Left cardiac atrium (tissue), 4 donors: ENCODE results near the gene FBXW8. TPM values are rescaled to one million over a fixed set of nuclear protein-coding genes. Genes with fewer than 3 reads are reported as not detected.

Source experiments
- ATAC-seq, 2 donors: fragments of 200-7000 bp; cut with Tn5 transposase; one replicate each; pipeline ENCODE4 v1.9.1; 2020; ENCODE audit warnings: mild to moderate bottlenecking in 2 of 2, moderate library complexity in 2 of 2
- DNase-seq: peaks from one replicate; pipeline ENCODE4 v3.0.0-alpha.2; 2020
- intact Hi-C, 2 donors: fragments of 100-400 bp; cut with DNase I; formaldehyde crosslinking; loops; one replicate each; pipeline versions ENCODE4 v1.14.1 to v1.15.1; 2022 to 2023
- total RNA-seq, 2 donors: library from RNA; stranded (reverse); fragmentation: NEBNext Ultra II Directional; extraction: Animal tissue kit (Norgen Biotek cat#: 25700); gene quantifications; one replicate each; pipeline ENCODE4 v1.2.1, GENCODE V29; 2021
- donor health status: DM: no; HTN: yes; CAD: no.
- donor health status: DM: no; HTN: yes; CAD: no; lungs with severe emphysema.
- donor health status: DM: yes; HTN: yes; CAD: no.
- donor health status: Dilated cardiomyopathy.

The FBXW8 gene
- total RNA-seq, 2 donors from 2014 or later, result 6.5 to 8.9 TPM

DNA sequence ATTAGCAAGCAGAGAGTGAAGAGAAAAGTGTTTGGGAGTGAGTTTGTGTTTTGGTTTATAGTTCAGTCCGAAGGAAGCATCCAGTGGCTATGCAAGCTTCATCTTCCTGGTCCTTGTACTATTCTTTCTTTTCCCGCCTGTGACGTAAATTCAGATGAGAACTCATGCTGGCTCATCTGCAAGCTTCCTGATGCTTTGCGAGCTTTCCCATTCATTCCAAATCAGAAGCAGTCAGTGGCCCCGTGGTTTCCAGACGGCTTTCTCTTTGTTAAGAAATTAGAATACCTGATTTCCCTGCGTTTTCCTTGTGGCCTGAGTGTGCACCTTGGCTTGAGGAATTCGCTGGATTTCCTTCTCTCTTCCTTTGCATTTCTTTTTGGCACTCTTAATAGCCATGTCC is 99.0 kb downstream of the FBXW8 start:
- intact Hi-C loops, result no loop called here
- DNase-seq (no peak), ATAC-seq (no peak)

DNA sequence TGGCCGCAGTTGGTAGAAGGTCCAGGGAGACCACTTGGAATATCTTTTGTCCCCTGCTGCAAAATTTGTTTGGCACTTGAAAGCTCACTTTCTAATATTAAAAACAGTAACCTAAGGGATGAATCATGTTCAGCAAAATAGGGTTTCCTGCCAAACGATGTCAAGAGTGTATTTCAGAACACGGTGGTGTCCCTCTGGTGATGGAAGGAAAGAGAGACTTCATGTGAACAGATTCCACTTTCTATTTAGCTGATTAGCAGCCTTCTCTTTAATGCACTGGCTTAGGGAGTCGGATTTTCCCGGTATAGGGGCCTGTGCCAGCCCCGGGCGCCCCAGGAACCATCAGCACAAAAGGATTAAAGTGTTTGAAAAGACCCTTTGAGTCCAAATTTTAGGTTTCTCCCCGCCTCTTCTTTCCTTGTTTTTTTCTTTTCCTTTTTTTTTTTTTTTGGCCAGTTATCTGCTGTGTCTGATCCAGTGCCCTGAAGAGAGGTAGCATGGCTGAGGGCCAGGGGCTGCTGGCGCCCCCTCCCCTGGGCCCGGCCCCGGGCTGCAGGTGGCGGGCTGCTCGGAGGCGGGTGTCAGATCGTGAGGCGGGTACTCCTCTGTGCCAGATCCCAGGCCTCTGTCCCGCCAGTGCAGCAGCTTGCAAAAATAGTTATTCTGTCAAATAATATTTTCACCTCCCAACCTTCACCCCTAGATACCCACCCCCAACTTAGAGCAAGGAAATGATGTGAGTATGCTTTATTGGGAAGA is 100.1 kb downstream of the FBXW8 start:
- DNase-seq (no peak), ATAC-seq (peak in 1 of 2 donors; percentile 50)
- intact Hi-C loops, result no loop called here

DNA sequence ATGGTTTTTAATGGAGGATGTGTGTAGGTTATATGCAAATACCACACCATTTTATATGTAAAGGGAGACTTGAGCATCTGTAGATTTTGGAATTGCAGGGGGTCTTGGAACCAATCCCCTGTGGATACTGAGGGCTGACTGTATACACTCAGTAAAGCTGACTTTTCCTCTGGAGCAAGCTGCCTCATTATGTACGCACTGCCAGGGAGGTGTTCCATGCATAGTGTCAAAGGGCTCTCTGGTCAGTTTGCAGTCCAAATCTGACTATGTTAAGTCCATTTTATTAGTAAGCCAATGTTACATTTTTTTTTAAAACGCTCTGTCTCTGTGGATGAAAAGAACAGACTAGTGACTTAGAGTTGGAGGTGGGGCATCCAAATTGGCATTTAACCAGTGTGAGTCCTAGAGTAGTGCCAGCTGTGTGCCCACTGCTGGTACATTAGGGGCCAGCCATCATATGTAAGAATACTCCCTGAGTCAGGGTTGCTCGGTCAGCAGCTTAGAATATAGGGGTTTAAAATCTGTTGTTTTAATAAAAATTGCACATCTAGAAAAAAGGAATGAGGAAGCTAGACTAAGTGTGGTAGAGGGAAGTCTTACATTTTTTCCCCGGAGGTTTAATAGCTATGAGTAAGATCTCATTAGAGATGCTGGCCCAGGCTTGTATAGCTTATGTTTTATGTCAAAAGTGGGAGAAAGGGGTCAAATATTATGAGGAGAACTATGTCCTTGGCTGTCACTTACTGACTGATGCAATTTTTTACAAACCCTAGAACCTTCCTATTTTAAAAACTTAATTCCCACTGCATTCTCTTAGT is 101.4 kb downstream of the FBXW8 start:
- peak; percentile 36 to 53 for ATAC-seq
- intact Hi-C loops, result no loop called here
- DNase-seq, result no peak

DNA sequence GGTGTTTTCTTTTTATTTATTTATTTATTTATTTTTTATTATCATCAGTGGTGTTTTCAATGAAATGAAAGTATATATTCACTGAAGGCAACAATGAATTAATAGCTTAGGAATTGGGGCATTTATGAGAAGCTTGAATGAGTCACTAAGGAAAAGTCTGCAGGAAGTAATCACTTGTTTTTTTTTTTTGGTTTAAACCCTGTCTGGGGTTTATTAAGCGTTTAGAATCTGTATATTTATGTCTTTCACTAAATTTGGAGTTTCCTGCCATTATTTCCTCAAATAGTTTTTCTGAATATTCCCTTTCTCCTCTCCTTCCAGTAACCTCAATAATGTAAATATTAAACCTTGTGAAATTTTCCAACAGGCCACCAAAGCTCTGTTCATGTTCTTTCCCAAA is 103.0 kb downstream of the FBXW8 start:
- DNase-seq (no peak), ATAC-seq (no peak)
- intact Hi-C loops, result no loop called here

DNA sequence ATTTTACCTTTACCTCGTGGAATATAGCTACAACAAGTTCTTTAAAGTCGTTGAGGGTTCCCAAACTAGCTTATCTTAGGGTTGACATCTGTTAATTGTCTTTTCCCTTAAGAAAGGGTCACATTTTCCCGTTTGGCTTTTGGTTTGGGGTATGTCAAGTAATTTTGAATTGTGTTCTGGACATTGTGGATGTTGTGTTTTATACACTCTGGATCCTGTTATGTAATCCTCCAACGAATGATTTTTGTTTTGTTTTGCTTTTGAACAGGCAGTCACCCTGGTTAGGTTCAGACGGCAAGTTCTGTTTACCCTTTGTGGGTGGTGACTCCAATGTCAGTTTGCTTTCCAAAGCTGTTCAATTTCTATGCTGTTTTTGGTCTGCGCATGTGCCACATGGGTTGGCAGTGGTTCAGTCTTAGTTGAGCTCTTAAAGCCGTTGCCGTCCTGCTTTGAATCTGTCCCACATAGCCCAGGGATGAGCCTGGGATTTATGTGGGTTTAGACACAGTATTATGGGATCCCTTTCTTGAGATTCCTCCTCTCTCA is 103.7 kb downstream of the FBXW8 start:
- intact Hi-C loops, result no loop called here
- ATAC-seq (no peak), DNase-seq (no peak)

DNA sequence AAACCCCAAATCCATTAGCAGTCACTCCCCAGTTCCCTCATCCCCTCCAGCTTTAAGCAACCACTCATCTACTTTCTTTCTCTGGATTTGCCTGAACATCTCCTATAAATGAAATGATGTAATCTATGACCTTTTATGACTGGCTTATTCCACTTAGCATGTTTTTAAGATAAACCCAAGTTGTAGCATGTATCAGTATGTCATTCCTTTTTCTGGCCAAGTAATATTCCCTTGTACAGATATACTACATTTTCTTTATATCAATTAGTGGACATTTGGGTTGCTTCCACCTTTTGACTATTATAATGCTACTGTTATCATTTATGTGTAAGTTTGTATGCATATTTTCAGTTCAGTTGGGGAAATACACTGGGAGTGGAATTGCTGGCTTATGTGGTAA is 105.1 kb downstream of the FBXW8 start:
- ATAC-seq (no peak), DNase-seq (no peak)
- intact Hi-C loops, result no loop called here

DNA sequence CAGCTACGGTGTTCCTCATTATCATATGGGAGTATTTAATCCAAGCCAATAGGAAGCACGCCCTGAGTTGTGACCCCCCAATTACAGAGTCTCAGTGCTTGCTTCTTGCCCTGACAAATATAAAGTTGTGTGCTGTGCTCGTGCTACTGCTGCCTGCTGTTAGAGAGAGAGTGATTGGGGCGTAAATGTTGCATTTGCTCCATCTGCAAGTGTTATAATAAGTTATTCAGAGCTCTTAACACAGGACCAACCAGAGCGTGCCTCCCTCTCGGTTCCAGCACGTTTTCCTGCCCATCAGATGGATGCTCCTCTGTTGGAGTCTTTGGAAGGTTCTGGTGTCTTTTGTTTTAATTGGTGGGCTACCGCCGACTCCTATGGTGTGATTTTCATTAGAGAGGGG is 107.1 kb downstream of the FBXW8 start:
- intact Hi-C loops, result no loop called here
- DNase-seq, result no peak

DNA sequence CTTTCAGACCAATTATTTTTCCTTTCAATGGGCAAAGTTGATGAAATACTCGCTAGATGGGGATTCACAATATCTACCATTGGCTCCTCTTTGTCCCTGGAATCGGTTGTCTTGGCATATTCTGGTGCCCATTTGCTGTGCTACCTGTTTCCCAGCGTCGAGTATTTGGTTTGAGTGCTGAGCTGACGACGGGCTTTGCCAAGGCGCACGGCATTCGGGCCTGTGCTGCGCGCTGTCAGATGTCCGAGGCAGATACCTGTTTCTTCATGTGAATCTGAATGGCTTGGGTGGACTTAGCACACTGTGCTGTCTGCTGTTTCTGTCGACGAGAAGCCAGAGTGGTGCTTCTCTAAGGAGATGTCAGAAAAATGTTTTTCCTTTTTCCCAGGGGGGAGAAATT is 107.5 kb downstream of the FBXW8 start:
- intact Hi-C loops, result no loop called here
- DNase-seq, result no peak
- ATAC-seq, result no peak

More for the DNA sequence above, 107.1 kb downstream of the FBXW8 start:
- ATAC-seq, result no peak

DNA sequence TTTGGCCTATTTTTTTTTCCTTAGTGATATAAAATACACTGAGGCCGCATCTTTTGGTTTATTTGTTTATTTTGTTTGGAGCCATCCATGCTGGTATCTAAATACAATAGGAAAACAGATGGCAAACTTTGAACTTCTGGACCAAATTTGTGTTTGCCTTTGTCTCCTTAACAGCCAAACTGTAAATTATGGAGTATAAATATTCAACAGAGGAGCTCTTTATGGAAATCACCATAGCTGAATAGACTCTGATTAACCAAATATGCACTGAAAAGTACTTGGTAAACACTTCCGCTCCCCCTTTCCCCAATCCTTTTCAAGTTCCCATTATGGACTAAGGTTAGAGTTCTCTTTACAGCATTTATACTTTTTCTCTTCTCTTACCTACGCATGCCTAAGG is 107.9 kb downstream of the FBXW8 start:
- ATAC-seq, result no peak
- intact Hi-C loops, result no loop called here
- no peak for DNase-seq

DNA sequence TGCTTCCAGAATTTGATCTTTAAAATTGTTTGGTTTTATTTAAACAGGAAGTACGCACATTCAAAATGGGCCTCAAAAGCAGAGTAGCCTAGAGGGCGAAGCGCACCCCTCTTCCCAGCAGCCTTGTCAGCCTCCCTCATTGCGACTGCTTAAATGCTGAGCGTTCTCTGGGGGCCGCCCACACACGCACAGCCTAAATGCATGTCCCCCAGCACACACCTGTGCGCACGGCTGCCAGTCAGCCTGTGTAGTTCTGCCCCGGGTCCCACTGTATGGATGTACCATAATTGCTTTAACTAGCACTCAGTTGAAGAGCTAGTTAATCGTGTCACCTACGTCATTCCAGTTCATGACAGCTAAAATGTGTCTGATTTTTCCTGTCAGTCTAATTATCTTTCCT is 109.1 kb downstream of the FBXW8 start:
- DNase-seq, result no peak
- intact Hi-C loops, result loop anchor here in 1 of 2 donors (10.0 kb wide), 1 partner anchor 315 kb away; no protein-coding TSS in a partner anchor
- ATAC-seq, result no peak

DNA sequence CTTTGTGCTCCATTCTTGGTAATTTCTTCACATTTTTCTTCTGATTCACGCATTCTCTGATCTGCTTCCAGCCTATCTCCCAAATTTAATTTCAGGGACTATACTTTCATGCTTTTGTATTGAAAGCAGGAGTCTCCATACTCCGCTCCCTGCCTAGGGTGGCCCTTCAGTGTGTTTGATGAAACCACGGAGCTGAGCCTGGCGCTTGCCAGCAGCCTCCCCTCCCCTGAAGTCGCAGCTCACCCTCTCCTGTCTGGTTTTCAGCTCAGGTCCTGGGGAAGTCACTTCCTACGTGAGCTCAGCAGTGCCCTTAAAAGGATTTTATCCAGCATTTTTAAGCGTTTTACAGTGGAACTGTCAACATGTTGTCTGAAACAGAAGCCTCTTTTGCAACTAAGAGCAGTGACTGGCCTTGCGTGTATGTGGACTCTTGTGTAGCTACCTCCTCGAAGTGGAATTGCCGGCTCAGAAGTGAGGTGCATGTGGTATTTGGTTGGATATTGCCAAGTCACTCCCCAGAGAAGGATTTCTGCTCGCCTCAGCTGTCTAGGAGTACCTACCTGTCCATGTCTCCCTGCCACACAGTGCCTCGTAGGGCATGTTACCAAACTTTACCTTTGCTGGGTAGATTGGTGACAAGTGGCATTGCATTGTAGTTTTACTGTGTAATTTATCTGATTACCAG is 109.9 kb downstream of the FBXW8 start:
- no peak for ATAC-seq

DNA sequence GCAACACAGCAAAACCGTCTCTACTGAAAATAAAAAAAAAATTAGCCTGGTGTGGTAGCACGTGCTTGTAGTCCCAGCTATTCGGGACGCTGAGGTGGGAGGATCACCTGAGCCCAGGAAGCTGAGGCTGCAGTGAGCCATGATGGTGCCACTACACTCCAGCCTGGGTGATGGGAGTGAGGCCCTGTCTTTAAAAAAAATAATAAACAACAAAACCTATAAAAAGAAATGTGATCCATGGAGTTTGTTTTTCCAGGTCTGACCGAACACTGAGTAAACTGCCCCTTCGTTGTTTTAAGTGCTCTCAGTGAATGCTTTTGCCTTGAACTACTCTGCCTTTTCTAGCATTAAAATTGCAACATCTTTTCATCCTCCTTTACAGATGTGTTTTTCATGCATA is 111.7 kb downstream of the FBXW8 start:
- ATAC-seq, result no peak
- DNase-seq, result no peak
- intact Hi-C loops, result loop anchor here in 1 of 2 donors (10.0 kb wide), 1 partner anchor 318 kb away; no protein-coding TSS in a partner anchor

More for the DNA sequence above, 109.9 kb downstream of the FBXW8 start:
- no peak for DNase-seq
- intact Hi-C loops, result loop anchor here in 1 of 2 donors (10.0 kb wide), 1 partner anchor 316 kb away; no protein-coding TSS in a partner anchor

DNA sequence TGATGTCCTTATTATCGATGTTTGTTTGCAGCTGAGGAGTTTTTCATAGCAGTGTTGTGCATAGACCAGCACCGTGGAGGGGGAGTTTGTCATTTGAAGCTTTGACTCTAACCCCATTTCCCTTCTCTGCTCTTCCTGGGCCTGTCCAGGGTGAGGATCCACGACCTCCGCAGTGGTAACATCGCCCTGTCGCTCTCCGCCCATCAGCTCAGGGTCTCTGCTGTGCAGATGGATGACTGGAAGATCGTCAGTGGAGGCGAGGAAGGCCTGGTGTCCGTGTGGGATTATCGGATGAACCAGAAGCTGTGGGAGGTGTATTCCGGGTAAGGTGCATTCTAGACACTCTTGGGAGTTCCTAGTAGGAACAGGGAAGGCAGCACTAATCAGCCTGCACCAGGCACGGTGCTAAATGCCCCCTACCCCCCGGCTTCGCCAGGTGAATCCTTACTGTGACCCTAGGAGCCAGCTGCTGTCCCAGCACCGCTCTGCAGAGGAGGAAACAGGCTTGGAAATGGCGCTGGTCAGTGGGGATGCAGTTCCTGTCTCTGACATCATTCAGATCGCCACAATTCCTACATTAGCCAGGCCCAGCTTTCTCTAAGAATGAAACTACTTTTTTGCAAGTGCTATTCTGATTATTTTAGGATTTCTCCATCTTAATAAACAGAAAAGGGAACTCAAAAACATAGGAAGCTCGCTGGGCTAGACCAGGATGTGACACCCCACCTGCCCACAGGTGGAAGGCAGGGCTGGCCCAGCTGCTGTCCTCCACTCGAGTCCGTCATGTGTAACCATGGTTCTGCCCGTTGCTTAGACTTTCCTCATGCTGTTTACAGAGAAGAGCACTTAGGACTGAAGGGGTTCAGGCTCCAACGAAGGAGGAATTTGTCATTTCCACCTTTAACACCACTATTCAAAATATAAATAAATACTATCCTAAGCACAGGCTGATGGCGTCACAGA is 113.5 kb downstream of the FBXW8 start:
- no peak for ATAC-seq
- intact Hi-C loops, result loop anchor here in 1 of 2 donors (2.0 to 10.0 kb wide), 2 partner anchors 127 to 319 kb away; no protein-coding TSS in a partner anchor

DNA sequence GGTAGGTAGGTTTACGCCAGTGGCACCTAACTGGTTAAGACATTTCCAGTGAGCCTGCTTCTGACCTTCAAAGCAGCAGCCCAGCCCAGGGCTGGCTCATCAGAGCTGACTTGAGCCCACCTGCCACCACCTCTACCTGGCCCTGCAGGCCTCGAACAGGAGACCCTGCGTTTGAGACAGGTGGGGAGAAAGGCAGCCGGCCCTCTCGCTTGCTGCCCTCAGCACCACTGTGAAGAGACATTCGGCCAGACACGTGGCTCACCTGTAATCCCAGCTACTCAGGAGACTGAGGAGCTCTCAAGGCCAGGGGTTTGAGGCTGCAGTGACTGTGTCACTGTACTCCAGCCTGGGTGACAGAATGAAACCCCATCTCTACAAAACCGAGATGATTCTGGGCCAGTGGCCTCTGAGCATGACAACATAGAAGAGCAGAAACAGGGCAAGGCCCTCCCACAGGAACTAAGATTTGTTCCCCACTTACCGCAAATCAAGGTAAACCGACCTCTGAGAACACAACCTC is 114.3 kb downstream of the FBXW8 start:
- intact Hi-C loops, result loop anchor here (1.0 to 10.0 kb wide), 4 partner anchors 92 to 320 kb away; no protein-coding TSS in a partner anchor

More for the DNA sequence above, 113.5 kb downstream of the FBXW8 start:
- no peak for DNase-seq

DNA sequence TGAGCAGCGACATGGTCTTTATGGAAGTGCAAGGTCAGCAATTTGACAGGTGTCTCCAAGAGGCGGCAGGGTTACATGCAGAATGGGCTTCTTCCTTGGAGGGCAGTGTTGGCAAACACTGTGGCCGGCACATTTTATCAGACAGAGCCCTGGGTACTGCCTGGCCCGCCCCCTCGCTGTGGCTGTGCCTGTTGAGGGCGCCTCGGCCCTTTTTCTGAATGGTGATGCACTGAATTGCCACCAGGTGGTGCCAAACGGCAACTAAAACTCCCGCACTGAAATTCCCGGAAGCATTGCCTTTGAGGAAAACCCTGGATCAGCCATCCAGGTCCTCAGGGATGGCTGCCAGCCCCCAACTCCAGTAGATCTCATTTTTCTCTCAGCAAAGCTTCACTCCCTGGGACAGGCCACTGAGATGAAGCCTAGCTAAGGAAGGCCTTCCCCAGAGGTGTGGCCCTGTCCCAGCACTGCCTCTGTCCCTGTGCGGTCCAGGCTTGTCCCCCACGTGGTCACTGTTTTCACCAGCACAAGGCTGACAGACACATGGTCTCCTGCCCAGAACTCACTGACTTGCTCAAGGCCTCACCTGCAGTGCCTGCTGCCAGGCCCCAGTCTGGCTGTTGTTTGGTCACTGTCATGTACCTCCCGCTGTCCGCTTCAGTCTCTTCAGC is 114.9 kb downstream of the FBXW8 start:
- DNase-seq (peak; percentile 72), ATAC-seq (peak; percentile 78 to 86)
- intact Hi-C loops, result loop anchor here (1.0 to 10.0 kb wide), 4 partner anchors 92 to 321 kb away; no protein-coding TSS in a partner anchor

More for the DNA sequence above, 114.3 kb downstream of the FBXW8 start:
- DNase-seq (no peak), ATAC-seq (no peak)

DNA sequence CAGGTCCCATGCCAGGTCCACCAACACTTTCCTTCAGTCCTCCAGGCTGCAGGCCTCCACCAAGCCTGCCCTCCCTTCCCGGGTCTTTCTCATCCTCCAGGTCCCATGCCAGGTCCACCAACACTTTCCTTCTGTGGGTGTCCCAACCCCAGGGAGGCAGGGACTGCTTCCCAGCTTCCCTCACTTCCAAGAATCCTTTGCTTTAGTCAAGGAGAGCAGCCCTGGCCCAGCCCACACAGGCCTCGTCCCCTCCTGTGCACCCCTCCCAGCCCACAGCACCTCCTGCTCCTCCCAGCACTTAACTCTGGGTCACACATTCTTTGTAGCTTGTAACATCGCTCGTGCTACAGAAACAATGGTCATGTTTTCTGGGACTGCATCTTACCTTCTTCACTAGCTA is 115.6 kb downstream of the FBXW8 start:
- DNase-seq (no peak), ATAC-seq (peak in 1 of 2 donors; percentile 12)
- intact Hi-C loops, result loop anchor here (5.0 to 10.0 kb wide), 2 partner anchors 91 to 322 kb away; no protein-coding TSS in a partner anchor

DNA sequence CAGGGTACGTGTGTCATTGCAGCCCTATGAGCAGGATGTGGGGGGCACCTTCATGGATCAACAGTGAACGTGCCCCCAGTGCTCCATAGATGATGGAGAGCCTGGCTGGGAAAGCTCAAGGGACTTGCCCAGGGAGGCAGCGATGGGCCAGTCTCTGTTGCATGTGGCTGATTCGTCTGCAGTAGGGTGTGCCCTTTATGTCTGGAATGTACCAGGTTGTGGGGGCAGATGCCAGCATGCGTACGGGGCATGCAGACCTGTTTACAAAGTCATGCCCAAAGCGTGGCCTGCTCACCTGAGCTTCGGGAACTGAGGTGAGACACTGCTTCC is 116.1 kb downstream of the FBXW8 start:
- intact Hi-C loops, result loop anchor here (5.0 to 10.0 kb wide), 2 partner anchors 90 to 322 kb away; no protein-coding TSS in a partner anchor
- ATAC-seq, result no peak

More for the DNA sequence above, 116.1 kb downstream of the FBXW8 start:
- DNase-seq, result no peak
